Left lobe of liver (tissue), 2 donors: ENCODE data around the gene MTA1. TPM values are rescaled to one million over a fixed set of nuclear protein-coding genes. Genes with fewer than 3 reads are reported as not detected.
A peak's percentile ranks its signal among the peaks of the same experiment; 100 is the strongest.

Source experiments
- ATAC-seq: fragments of 200-7000 bp; cut with Tn5 transposase; one replicate; pipeline ENCODE4 v1.9.1; 2020; ENCODE audit warnings: mild to moderate bottlenecking, moderate library complexity
- DNase-seq: peaks from one replicate; pipeline ENCODE4 v3.0.0-alpha.2; 2020; ENCODE audit warnings: low spot score
- total RNA-seq: library from RNA; stranded (reverse); gene quantifications from one replicate; pipeline ENCODE4 v1.2.1, GENCODE V29; 2021
- donor health status: DM: no; HTN: no; CAD: no; lungs with moderate emphysema.
- donor health status: DM: no; HTN: yes; CAD: no.

MTA1 gene
- total RNA-seq, 1 donor from 2014 or later, result 39.2 TPM

DNA sequence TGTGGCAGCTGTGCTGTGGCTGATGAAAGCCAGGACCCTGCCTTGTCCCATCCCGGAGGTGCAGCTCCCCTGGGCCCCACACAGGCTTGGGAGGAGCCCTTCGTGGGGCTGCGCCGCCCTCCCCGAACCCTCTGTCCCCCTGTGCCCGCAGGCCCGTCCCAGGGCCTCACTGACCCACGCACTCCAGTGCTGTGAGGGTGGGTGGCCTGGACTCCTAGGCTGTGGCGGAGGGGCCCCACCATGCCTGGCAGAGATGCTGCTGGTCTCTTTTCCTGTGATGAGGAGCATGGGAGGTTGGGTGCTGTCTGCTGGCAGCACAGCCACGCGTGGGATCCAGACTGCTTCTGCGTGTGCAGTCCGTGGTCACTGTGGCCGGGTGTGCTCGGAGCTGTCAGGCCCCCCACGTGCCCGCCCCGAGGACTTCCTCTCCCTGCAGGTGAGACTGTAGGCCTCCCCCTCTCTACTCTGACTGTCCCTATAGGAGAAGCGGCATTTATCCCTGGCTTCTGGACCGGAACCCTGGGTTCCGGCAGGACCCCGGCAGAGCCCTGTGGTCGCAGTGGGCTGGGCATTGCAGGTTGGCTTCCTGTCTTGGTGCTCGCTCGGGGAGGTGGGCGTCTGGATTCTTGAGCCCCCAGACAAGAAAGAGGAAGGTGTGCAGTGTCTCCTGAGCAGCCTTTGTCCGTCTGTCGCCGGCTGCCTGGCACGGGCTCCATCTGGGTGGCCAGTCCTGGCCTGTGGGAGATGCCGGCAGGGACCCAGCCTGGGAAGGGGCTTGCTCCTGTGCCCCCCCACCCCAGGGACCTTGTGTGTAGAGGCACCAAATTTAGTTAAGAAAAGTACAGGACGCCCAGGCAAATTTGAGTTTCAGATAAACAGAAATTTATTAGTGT lies 2.3 kb downstream of the MTA1 start:
- no peak for DNase-seq
- ATAC-seq, result no peak

DNA sequence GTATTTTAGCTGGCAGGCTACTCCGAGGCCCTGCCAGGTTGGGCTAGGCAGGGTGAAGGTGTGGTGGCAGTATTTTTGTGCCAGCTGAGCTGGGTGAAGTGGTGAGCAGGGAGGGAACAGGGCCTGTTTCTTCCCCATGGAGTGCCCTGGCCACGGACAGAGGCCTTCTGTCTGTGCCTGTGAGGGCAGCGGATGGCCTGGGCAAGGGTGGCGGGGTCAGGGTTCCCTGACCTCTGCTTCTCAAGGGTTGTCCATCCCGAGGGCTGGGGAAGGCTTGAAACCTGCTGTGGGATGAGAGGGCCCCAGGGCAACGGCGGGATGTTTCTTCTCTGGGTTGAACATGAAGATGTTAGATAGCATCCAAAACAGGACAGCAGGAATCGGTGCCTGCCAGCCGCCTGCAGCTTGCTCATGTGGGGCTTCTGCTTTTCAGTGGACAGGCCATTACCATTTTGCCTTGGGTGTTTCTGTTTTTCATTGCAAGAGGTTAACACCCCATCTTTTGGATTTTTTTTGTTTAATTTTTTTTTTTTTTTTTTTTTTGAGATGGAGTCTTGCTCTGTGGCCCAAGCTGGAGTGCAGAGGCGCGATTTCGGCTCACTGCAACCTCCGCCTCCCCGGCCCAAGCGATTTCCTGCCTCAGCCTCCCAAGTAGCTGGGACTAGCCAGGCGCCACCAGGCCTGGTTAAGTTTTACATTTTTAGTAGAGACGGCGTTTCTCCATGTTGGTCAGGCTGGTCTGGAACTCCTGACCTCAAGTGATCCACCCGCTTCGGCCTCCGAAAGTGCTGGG lies 3.3 kb downstream of the MTA1 start:
- ATAC-seq (peak; percentile 61), DNase-seq (peak; percentile 60)

DNA sequence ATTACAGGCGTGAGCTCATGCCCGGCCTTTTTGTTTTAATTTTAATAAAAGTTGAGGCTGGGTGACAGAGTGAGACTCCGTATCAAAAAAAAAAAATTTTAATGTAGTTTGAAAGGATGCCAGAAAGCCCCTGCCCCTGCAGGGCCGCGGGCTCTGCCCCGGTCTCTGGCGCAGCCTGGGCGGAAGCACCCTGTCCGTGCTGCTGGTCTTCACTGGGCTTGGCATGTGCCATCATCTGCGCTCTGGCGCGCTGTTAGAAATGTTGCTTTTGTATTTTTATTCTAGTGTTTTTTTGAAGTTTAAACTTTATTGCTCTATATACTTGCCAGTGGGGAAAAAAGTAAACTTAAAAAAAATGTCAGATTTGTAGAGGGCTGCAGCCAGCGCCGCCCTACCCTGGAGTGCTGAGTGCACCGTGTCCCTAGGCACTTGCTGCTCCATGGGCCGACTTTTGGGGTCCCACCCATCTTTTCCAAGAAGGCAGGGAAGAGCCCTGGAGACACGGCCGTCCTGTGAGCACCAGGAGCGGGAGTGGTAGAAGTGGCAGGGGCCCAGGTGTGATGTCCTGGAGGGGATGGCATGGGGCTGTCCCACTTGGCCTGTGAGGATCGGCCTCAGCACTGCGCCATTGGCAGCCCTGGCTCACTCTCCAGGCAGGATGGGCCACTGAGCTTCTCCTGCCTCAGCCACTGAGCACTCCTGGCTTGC lies 4.0 kb downstream of the MTA1 start:
- no peak for DNase-seq
- no peak for ATAC-seq

DNA sequence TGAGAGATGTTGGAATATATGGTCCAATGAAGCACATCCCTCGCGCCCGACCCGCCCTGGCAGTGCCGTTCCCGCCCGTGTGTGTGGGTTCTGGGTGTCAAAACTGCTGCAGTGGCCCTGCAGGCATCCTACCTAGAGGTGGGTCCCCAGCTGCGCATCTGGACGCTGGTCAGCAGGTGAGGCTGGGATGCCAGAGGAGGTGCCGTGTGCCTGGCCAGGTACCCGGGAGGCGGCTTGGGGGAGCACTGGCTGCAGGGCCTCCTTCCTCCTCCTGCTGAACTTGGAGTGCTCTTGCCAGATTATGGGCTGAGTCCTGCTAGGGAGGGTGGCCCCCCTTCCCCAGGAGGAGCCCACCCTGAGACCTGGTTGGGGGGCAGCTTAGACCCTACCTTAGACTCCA lies 5.2 kb downstream of the MTA1 start:
- ATAC-seq, result no peak
- DNase-seq, result no peak

DNA sequence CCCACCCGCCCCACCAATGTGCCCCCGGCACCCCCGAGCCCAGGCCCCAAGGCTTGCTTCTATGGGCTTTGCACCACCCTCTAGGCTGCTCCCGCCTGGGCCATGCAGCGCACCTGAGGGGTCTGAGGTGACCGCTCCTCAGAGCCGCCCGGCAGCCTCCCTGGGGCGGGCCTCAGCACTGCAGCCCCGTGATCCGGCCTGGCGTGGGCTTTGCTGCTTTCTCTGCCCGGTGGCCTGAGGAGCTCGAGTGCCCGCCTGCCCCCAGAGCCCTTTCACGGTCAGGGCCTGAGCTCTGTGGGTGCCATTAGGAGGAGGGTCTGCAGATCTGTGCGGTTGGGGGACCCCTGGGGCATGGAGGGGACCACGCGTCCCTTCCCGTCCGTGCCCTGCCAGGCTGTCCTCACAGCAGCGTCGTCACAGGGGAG lies 6.2 kb downstream of the MTA1 start:
- no peak for ATAC-seq
- no peak for DNase-seq

DNA sequence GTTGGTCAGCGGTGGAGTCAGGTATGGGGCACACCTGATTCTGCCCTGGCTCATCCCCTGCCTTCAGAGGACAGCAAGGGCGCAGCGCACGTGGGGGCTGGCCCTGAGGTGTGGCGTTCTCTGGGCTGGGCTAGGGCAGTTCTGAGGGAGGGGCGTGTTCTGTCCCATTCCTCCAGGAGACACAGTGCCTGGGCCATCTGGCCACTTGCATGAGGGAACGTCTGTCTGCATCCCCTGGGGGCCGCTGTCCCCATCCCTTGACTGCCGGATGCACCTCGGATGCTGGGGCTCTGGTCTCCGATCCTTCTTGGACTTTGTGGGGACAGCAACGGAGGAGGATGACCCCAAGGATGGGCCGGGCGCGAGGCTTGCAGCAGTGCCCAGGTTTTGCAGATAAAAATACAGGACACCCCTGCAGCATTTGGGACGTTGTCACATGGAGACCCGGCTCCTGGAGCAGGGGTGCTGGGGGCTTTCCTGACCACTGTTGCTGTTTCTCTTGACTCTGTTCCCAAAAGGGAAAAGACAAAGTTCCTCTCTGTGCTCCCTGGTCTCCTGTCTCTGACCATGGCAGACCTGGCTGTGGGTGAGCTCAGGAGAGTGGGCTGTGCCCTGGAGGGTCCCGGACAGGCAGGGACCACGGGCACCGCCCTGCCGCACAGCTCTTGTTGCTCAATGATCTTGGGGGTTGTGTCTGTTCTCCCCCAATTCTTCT lies 6.9 kb downstream of the MTA1 start:
- DNase-seq, result no peak
- ATAC-seq, result no peak

DNA sequence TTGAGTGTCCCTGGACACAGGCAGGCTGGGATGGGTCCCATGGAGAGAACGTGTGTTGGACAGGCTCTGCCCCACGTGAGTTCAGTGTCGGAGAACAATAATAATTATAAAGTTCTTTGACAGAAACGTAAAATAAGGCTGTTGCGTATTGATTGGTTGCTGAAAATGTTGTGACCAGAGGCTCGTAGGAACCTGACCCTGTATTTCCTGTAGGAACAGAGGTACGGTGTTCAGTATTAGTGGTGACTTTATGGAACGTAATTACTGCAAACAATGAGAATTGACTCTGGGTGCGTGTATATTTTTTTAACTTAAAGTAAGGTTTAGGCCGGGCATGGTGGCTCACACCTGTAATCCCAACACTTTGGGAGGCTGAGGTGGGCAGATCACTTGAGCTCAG lies 7.8 kb downstream of the MTA1 start:
- DNase-seq (no peak), ATAC-seq (no peak)

DNA sequence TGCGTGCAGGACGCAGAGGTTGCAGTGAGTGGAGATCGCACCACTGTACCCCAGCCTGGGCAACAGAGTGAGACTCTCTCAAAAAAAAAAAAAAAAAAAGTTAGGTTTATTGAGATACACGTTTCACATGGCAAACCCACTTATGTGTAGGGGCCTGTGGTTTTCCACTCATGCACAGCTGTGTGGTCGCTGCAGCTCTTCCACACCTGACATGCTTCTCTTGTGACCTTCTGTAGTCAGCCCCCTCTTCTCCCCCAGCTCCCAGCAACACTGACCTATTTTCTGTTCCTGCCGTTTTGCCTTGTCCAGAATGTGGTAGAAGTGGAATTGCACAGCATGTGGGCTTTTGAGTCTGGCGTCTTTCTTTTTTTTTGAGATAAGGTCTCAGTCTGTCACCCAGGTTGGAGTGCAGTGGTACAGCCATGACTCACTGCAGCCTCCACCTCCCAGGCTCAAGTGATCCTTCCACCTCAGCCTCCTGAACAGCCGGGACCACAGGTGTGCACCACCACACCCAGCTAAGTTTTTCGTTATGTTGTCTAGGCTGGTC lies 8.4 kb downstream of the MTA1 start:
- ATAC-seq (no peak), DNase-seq (no peak)

DNA sequence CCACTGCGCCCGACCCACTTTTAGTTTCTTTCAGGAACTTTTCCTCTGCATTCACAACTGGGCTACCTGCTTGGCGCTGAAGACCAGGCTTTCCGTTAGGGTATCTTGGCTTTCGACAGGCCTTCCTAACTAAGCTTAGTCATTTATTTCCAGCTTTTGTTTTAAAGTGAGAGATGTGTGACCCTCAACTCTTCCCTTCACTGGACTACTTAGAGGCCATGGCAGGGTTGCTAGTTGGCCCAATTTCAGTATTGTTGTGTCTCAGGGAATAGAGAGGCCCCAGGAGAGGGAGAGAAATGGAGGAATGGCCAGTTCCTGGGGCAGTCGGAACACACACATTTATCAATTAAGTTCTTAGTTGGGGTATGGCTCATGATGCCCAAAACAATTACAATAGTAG lies 10.4 kb downstream of the MTA1 start:
- DNase-seq (no peak), ATAC-seq (no peak)

DNA sequence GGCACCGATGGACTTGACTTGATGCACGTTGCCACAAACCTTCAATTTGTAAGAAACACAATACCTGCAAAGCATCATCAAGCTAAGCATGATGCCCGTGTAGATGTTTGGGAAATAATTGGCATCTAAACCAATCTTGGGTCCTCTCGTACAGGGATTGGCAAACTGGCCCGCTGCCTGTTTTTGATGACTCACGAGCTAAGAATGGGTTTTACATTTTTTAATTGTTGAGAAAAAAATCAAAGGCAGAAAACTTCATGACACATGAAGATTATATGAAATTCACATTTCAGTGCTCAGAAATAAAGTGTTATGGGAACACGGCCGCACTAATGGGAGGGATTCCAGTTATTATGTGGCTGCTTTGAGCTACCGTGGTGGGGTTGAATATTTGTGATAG lies 10.9 kb downstream of the MTA1 start:
- DNase-seq, result no peak
- no peak for ATAC-seq

DNA sequence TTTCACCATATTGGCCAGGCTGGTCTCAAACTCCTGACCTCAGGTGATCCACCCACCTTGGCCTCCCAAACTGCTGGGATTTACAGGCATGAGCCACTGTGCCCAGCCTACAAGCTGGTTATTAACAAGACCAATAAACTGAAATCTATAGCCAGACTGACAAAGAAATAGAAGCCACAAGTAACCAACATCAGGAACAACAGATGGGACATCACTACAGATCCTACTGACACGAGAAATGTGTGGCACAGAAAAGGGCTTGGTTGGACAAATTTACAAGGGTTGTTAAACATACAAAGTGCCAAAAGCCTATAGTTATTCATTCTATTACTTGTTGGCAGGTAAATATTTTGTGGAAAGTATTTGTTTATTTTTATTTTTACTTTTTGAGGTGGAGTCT lies 11.6 kb downstream of the MTA1 start:
- ATAC-seq, result no peak
- no peak for DNase-seq

DNA sequence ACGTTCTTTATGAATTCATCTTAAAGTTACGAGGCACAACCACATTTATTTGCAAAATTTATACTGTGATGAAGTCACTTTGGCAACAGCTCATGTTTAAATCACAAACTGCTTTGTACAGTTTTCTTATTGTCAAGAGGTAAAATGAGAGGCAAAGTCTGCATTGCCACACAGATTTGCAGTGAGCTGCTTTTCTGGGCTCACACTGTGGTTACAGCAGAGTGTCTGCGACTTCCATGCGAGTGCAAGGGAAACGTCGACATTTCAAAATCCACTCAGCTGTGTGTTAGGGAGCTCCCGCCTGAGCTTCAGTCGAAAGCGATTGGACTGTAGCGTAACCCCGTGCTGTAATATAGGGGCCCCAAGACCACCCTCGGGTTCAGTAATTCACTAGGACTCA lies 13.0 kb downstream of the MTA1 start:
- ATAC-seq (peak; percentile 73), DNase-seq (no peak)

DNA sequence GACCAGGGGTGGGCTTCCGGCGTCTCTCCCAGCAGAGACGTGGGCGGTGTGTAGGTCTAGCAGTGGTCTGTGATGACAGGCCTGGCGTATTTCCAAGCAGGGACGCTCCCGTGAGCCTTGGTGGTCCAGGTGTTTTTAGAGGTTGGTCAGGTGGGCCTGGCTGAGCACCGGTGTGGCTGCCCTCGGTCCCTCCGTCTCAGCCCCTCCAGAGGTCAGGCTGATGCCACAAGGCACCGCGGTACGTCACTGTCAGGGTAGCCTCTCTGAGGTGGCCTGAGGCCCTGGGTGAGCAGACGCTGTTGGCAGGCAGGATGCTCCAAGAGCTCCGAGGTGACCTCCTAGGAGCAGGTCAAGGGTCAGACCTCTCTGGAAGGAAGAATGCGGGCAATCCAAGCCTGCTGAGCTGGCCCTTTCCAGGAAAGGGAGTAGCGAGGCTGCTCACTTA lies 13.6 kb downstream of the MTA1 start:
- ATAC-seq (peak; percentile 42), DNase-seq (no peak)

DNA sequence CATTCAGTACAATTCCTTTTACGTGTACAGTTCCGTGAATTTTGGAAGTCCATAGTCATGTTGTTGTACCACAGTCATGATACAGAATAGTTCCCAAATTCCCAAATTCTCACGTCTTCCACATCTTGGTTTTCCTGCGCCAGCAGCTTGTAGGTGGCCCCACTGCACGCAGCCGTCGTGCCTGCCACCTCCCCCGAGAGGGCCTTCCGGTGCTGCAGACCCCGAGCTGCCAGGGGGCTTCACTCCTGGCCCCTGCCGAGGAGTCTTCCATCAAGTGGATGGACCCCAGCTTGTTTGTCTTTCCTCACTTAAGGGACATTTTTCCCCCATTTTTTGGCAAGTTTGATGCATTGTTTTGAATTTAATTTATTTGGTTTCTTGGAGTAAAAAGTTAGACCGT lies 16.8 kb downstream of the MTA1 start:
- DNase-seq, result no peak
- ATAC-seq, result no peak

DNA sequence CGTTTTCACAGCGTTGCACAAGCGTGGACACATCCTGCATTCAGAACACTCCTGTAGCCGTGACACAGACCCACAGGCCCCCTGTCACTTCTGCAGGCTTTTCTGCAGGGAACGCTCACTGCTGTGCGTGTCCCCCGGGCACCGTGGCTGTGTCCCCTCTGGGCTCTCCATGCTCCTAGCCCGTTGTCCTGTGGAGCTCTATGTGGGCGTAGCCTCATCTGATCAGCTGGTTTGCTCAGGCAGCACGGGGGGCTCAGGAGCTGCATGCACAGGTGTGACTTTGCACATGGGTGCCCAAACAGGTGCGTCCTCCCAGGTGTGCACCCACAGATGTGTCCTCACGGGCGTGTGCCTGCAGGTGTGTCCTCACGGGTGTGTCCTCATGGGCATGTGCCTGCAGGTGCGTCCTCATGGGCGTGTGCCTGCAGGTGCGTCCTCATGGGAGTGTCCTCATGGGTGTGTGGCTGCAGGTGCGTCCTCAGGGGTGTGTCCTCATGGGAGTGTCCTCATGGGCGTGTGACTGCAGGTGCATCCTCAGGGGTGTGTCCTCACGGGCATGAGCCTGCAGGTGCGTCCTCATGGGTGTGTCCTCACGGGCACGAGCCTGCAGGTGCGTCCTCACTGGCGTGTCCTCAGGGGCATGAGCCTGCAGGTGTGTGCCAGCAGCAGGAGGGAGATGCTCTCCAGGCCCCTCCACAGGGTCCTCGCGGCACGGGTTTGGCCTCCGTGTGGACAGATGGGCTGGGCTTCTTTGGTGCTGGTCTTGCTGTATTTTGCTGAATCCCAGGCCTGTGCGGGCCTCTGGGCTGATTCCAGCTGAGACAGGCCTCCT lies 17.5 kb downstream of the MTA1 start:
- no peak for ATAC-seq
- DNase-seq, result no peak

DNA sequence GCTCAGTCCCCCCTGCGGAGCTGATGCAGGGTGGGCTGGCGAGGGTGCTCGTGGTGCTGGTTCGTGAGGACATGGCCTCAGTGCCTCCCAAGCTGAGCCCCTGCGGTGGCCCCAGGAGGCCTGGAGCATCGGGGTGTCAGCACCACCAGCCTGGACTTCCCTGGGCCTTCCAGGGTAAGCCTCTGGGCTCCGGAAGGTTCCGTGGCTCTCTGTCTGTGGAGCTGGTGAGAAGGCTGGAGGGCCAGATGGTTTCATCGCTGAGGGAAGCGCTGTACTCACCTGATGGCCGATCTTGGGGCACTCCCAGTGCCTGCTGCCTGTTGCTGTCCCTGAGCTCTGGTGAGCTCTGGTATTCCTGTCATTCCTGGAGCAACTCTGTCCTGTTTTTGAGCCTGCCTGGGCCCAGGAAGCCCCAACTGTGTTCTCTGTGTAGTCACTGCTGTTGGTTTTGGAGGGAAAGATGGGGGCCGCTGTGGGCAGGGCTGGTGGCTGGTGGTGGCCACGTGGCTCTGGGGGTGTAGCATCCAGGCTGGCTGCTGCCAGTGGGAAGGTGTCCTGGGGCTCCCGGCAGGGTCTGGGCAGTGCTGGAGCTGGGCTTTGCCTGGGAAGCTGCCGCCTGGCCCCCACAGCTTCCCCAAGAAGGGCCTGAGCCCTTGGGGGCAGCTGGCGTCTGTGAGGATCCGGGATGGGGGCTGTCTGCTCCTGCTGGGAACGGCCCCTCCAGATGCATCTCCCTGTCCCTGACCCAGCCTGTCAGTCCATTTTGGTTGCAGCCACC lies 18.3 kb downstream of the MTA1 start:
- DNase-seq, result no peak
- ATAC-seq, result no peak

DNA sequence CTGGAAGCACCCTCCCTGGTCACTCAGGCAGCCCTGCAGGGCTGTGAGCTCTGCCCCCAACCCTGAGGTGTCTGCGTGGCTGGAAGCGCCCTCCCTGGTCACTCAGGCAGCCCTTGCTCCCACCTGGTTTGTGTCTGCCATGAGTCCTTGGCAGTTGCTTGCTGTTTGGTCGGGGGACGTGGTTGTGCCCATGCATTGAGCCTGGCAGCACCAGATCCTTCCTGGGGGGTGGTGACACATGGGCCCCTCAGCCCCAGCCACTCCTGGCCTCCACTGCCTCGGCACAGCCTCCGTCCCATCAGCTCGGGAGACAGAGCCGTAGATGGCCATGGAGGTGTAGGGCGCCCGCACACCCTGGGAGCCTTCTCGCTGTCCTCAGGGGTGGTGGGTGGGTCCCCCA lies 19.6 kb downstream of the MTA1 start:
- no peak for DNase-seq

DNA sequence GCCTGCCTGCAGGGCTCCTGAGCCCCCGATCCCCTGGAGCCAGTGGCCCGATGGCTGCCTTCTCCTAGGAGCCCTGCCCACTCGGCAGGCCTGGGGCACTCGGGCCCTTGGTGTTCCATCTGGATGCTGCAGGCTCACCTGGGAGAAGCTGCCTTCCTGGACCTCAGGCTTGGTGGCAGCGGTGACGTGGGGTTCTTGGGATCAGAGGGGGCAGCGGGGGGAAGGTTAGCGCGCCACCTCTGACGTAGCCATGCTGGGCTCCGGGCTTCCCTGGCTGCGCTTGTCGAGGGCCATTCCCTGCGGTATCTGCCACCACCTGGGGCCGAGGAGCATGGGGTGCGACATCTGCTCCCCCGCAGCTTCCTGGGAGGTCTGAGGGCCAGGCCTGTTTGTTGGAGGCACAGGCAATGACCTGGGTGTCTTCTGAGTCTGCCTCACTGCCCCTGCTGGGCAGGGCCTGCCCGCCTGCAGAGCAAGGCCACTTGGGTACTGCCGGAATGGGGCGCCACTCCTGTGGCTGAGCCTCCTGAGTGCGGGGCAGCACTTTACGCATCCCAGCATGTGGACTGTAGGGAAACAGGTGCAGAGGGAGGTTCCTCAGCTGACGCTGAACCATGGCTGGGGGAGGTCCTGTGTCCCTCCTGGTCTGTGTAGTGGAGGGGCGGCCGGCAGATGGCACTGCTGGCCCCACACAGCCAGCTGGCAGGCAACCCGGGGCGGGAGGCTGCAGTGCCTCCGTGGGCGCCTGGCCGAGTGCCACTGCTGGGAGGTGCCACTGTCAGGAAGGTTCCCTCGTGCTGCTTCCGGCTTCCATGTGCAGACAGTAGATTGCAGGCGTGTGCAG lies 20.3 kb downstream of the MTA1 start:
- peak; percentile 81 for ATAC-seq
- DNase-seq, result peak; percentile 66

More for the DNA sequence above, 19.6 kb downstream of the MTA1 start:
- ATAC-seq, result no peak
